Stimulated activated CD4-positive, alpha-beta T cell treated with anti-CD3 and anti-CD28 coated beads, Interleukin-12 subunit alpha, Interleukin-12 subunit beta, amount 100 ng/mL, for 48 hours (primary cell): ENCODE measurements around the gene SLK.

Experiments used
- DNase-seq, 3 donors: peaks; one replicate each; pipeline ENCODE4 v3.0.0-alpha.2; 2020; ENCODE audit warnings: low read depth in 2 of 3, low spot score in 1 of 3

The SLK gene

GRCh38 chr10:104032144-104032775, 65.3 kb downstream of the SLK start:
- DNase-seq, result no peak

DNA sequence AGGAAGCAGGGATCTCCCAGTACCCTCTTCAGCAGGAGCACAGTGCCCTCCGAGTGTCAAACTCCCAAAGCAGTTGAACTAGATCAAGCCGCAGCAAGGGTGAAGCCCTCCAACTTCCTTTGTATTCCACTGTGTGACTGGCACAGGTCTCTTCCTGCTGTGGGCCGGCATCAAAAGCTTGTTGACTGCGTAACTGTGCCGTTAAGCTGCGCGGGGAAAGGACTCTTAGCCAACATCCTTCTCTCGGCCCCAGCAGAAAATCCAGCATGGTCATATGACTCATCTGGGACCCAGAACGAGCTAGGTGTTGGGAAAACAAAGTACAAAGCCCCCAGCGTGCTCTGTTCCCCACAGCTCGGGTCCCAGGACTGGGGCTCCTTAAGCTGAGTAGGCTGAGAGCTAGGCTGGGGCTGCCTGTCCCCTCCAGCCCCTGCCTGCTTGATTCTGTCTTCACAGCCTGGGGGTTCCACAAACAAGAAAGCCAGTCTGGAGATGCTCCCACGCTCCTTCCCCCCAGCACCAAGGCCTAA, 66.5 kb downstream of the SLK start:
- DNase-seq, result no peak

DNA sequence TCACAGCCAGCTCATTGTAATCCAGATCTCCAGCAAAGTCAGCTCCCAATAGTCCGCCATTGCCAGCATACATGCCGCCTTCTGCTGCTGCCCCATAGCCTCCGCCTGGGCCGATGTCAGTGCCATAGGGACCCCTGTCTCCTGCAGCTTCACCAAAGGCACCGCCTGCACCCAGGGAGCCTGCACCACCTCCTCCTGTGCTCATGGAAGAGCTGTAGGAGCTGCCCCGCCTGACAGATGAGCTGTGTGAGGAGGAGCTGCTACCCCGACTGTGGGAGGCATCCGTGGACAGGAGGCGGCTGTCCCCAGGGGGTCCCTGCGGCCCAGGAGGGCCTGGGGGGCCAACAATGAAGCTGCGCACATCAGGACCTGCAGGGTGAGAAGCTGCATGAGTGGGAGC, 67.0 kb downstream of the SLK start:
- no peak for DNase-seq

DNA sequence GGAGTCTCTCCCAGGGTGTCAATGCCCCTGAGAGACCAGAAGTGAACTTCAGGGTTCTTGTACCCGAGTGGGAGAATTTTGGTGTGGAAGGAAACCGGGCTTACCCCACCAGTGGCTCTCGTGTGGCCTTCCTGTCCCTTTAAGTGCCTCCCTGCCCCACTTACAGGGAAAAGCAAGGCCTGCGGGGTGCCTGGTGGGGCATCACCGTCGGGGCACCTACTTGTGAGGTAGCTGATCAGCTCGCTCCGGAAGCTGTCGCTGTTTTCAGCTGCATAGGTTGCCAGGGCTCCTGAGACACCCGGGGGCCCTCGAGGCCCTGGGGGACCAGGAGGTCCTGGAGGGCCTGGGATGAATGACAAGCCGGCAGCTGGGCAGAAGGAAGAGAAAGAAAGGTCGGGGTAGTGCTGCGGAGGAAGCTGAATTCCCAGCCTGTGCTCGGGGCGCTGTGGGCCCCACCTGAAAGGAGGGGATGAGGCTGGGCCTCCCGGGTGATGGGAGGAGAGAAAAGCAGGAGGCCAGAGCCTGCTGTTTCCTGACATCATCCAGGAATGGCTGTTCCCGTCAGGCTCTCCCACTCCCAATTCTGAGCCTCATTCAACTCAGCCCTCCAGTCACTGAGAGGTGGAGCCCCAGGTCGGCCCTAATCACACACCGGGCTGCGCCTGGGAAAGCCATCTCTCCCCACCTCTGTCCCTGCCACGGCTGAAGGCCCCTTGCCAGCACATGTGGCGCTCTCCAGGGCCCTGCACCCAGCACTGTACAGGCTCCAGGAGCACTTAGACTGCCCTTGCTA, 67.7 kb downstream of the SLK start:
- DNase-seq, result no peak

DNA sequence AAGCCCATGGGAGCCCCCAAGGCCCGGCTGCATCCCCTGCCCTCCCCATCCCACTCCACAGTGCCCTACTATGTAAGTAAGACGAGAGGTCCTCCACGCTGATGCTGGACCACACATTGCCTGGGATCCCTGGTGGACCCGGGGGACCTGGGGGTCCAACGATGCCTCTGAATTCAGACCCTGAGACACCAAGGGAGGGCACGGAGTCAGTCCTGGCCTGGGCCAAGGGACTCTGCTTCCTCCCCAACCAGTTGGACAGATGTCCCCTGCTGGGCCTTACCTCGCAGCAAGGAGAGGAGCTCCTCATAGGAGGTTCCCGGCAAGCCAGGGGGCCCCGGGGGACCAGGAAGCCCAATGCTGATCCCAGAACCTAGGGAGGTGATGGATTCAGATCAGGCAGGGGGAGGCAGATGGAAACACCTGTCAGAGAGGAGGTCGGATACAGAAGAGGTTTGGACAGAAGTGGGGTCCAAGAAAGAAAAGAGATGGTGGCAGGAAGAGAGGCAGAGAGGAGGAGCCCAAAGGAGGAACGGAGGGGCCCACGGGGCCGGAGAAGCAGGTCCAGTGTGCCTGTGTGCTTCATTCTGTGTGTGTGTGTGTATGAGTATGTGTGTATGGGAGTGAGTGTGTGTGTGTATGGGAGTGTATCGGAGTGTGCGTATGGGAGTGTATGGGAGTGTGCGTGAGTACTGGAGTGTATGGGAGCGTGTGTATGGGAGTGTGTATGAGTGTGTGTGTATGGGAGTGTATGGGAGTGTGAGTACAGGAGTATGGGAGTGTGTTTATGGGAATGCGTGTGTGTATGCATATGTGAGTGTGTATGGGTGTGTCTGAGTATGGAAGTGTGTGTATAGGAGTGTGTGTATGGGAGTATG, 68.5 kb downstream of the SLK start:
- no peak for DNase-seq

- DNase-seq, result no peak
Measured at GRCh38 chr10:104036069-104036384, 69.1 kb downstream of the SLK start.

DNA sequence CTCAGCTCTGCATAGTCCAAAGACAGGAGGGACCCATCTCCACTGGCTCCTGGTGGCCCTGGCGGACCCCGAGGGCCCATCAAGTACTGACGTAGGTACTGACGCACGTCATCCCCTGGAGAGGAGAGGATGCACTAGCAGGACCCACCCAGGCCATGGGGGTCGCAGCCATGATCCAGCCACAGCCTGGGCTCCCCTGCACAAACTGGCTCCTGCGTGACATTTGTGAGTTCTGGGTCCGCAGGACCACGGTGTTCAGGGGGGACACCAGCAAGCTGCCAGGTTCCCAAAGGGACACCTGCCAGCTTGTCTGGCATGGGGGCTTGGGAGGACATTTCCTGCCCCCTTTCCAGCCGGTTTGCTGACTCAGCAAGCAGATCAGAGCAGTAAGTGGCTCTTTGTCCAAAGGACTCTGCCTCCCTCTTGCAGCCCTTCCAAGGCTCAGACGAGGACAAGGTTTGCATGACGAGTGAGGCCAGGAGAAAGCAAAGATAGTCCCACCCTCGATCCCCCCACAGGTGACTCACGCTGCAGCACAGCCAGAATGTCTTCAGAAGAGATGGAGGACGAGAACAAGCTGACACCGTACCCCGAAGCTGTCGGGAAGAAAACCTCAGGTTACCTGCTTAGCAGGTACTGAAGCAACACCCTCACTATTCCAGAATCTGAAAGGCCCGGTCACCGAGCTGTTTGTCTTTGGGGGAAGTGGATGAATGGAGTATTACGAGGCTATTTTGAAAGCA, 69.7 kb downstream of the SLK start:
- DNase-seq, result no peak

DNA sequence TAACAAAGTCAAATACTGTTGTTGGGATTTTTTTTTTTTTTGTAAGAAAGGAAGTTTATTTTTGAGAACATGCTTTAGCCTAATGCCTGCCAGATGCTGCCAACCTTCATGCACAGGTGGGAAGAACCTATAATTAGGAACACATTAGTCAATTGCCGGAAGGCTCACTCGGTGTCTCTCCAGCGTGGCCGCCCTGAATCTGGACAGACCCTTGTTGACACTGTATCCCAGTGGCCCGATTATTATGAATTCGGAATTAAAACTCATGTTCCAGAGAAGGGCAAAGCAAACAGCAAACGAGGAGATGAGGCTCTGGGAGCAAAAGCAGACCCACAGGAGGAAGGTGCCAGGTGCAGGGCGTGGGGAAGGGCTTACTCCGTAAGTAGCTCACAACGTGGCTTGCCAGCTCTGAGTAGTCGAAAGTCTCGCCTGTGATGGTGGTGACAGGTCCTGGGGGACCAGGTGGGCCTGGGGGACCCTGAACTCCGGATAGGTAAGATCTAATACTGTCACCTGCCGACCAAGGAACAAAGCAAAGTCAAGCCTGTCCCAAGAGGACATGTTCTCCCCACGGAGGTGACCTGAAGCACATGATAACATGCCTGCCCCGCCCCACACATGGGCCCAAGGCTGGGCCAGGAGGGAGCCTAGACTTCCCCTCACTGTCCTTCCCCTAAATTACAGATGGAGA, 70.5 kb downstream of the SLK start:
- DNase-seq, result no peak

- DNase-seq, result no peak
Measured at GRCh38 chr10:104038537-104038936, 71.6 kb downstream of the SLK start.

GRCh38 chr10:104038958-104039752, 72.2 kb downstream of the SLK start:
- no peak for DNase-seq

DNA sequence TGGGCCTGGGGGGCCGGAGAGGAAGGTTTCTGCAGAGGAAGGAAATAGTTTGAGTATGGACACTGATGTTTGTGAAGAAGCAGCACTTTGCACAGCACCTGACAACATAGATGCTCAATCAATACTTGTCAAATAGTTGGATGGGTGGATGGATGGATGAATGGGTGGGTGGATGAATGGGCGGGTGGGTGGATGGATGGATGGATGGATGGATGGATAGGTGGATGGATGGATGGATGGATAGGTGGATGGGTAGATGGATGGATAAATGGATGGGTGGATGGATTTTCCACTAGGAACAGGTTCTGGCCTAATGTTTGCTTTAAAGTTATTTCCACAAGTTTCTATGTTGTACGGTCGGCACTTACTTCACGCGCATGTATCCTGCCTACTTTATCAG, 73.4 kb downstream of the SLK start:
- DNase-seq, result no peak

GRCh38 chr10:104040862-104041789, 74.2 kb downstream of the SLK start:
- no peak for DNase-seq

- DNase-seq, result no peak
Measured at GRCh38 chr10:104041891-104042535, 75.1 kb downstream of the SLK start.

DNA sequence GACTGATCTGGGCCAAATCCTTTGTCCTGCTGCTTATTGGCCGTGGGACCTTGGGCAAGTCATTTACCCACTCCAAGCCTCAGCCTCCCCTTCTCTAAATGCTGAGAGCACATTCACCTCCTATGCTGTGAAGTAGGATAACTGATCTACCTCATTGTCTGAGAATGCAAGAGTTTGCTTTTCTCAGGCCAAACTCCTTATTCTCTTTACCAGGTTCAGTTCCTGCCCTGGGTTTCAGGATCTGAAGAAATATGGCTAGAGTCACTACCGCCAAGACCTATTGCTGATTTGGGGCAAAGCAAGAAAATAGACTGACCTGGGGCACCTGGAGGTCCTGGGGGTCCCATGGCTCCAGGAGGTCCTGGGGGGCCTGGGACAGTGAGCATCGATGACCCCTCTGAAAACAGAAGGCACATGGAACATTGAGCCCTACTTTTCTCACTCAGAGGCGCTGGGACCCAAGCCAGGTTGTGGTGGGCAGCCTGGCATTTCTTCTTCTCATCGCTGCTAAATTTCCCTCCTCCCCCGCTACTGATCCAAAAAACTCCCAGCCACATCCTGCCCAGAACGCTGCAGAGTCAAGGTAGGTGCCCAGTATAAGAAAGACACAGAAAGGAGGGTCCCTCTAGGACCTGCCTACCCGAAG, 76.4 kb downstream of the SLK start:
- no peak for DNase-seq

DNA sequence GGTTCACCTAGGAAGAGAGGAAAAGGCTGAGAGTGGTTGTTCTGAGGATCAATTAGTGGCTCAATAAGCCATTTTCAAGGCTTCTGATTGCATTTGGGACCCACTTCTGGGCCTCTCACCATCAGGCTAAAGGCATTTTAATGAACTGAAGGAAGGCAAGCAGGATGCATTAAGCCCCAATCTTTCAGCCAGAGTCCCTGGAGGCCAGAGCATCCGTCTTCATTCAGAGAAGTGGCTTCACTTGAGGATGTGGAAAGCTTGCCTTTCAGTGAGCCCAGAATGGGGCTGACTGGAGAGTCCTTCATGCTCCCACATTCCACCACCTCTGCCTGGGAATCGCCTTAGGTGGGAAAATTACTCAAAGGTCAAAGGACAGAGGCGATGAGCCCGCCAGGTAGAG, 76.9 kb downstream of the SLK start:
- no peak for DNase-seq

DNA sequence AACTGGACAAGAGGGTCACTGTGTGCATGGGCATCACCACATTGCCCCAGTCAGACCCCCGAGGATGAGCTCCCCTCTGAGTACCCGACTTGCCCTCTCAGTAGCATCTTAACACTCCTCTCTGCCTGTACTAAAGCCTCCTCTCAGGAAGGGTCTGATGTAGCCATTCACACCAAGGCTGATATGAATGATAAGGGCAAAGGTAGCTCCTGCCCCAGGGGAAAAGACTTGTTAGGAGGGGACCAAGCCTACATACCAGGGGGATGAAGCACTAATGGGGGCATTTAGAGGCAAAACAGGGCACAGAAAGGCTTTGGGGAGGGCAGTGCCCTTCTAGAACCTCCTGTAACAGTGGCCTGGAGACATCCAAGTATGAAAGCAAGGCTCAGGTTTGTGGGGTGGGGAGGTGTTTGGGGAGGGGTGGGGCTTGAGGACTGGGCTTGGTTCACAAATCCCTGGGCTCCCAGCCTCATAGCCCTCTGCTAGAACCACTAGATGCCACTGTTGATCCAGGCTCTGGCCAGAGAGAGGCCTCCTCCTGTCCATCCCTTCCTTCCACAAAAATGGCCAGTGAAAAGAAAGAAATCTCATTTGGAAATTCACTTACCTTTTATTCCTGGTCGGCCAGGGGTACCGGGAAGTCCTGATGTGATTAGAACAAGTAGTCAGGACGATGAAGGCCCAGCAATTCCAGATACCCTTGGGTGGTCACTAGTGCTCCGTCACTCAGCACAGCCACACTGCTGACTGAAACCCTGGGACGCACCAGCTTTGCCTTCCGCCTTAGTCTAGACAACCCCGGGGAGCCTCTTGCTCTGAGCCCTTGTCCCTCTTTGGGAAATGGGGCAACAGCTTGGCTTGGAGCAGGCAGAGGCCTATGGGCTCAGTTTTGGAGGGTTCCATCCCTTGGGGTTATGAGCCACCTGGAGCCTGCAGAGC, 78.5 kb downstream of the SLK start:
- DNase-seq, result no peak

- no peak for DNase-seq
Measured at GRCh38 chr10:104046651-104047050, 79.7 kb downstream of the SLK start.
